Prostate gland (tissue), 2 donors: ENCODE data around the gene POT1. TPM values are rescaled to one million over a fixed set of nuclear protein-coding genes. Genes with fewer than 3 reads are reported as not detected.

Source experiments
- DNase-seq: peaks from one replicate; pipeline ENCODE4 v3.0.0-alpha.2; 2019; ENCODE audit warnings: low spot score
- H3K27ac ChIP-seq, 2 donors: fragments of 200-600 bp; sonication (generic); 2 replicates each; pipeline ENCODE4 v1.5.1; 2017 to 2019
- H3K27me3 ChIP-seq: fragments of 200-600 bp; sonication (generic); replicated peaks from 2 replicates; pipeline ENCODE4 v1.5.1; 2019; ENCODE audit not compliant: insufficient read depth
- H3K36me3 ChIP-seq, 2 donors: fragments of 200-600 bp; sonication (generic); 1 replicate in 1 of 2; 2 replicates in 1 of 2; pipeline versions ENCODE4 v1.5.1 to v1.8.1; 2017 to 2019
- H3K4me1 ChIP-seq: fragments of 200-600 bp; sonication (generic); replicated peaks from 2 replicates; pipeline ENCODE4 v1.5.1; 2019
- H3K4me3 ChIP-seq, 2 donors: fragments of 200-600 bp; sonication (generic); 2 replicates each; pipeline ENCODE4 v1.5.1; 2017 to 2019
- H3K9me3 ChIP-seq: fragments of 200-600 bp; sonication (generic); 2 replicates; pipeline ENCODE4 v1.5.1; 2017
- POLR2A ChIP-seq: fragments of 450-650 bp; IDR thresholded peaks from one replicate; pipeline ENCODE4 v1.6.1; 2016; ENCODE audit warnings: antibody characterized with exemption, mild to moderate bottlenecking
- POLR2AphosphoS5 ChIP-seq: sonication (generic); formaldehyde crosslinking; IDR thresholded peaks from one replicate; pipeline ENCODE4 v1.6.1; 2017; ENCODE audit warnings: antibody characterized with exemption
- WGBS: methylation state at CpG from one replicate; pipeline ENCODE4 v1.1.5; 2018; 5-methylcytosine and 5-hydroxymethylcytosine counted together
- intact Hi-C: fragments of 100-400 bp; cut with DNase I; formaldehyde crosslinking; loops from one replicate; pipeline ENCODE4 v1.14.2; 2022
- total RNA-seq, 2 donors: library from RNA; depleted of rRNA; stranded (reverse); fragments of >200 nt; gene quantifications; one replicate each; pipeline ENCODE4 v1.1.0, GENCODE V29; 2016
- TF ChIP-seq, protein P1 (sequence below), 4 experiments: fragments of 200-600 bp in 2 of 4; fragments of 450-650 bp in 2 of 4; sonication (generic) in 2 of 4; IDR thresholded peaks; 1 replicate in 3 of 4; 2 replicates in 1 of 4; pipeline ENCODE4 v1.5.1; 2016 to 2019; ENCODE audit warnings: antibody characterized with exemption in 4 of 4, mild to moderate bottlenecking in 2 of 4, moderate library complexity in 2 of 4

Gene POT1
- total RNA-seq, 2 donors from 2014 or later, result 16.9 to 39.5 TPM

DNA sequence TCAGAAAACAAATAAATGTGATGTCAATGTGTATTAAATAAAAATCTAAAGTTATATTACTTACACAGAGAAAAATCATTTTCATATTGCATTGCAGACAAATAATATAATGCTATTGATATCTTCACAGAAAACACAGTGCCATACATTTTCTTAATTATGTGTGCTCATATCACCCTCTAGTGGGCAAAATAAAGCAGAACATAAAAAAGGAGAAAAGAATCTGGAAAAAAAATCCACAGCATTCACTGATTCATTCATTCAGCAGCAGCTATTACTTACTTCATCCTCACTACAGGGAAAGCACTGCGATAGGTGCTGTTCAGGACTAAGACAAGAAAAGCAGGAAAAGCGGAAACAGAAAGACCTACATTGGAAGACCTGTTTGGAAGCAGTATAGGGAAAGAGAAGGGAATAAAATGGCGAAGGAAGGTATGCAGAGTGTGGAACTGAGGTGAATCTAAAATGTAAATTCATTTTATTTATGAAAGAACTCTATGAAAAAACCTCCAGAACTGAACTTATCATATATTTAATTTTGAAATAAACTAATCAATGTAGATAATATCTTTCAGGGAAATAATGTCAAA lies 73.2 kb downstream of the POT1 start:
- 86% methylated on average over 3 of the region's 3 CpGs for WGBS
- H3K4me3 ChIP-seq, result no peak overlapping the region
- no peaks in the 10 kb centered on the region for H3K27me3 ChIP-seq
- H3K9me3 ChIP-seq, result no peaks in the 10 kb centered on the region
- intact Hi-C loops, result no loop called here
- TF ChIP-seq POLR2AphosphoS5, result no peak
- no peak for TF ChIP-seq POLR2A
- TF ChIP-seq, protein P1, sequence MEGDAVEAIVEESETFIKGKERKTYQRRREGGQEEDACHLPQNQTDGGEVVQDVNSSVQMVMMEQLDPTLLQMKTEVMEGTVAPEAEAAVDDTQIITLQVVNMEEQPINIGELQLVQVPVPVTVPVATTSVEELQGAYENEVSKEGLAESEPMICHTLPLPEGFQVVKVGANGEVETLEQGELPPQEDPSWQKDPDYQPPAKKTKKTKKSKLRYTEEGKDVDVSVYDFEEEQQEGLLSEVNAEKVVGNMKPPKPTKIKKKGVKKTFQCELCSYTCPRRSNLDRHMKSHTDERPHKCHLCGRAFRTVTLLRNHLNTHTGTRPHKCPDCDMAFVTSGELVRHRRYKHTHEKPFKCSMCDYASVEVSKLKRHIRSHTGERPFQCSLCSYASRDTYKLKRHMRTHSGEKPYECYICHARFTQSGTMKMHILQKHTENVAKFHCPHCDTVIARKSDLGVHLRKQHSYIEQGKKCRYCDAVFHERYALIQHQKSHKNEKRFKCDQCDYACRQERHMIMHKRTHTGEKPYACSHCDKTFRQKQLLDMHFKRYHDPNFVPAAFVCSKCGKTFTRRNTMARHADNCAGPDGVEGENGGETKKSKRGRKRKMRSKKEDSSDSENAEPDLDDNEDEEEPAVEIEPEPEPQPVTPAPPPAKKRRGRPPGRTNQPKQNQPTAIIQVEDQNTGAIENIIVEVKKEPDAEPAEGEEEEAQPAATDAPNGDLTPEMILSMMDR (IDR thresholded peaks at IDR 0.05), result peak in 3 of 4 experiments; percentile 42 to 55 (median 48)
- H3K36me3 ChIP-seq, result no peaks in the 10 kb centered on the region
- no peak for DNase-seq
- H3K4me1 ChIP-seq, result no peaks in the 10 kb centered on the region
- H3K27ac ChIP-seq, result no peak overlapping the region

DNA sequence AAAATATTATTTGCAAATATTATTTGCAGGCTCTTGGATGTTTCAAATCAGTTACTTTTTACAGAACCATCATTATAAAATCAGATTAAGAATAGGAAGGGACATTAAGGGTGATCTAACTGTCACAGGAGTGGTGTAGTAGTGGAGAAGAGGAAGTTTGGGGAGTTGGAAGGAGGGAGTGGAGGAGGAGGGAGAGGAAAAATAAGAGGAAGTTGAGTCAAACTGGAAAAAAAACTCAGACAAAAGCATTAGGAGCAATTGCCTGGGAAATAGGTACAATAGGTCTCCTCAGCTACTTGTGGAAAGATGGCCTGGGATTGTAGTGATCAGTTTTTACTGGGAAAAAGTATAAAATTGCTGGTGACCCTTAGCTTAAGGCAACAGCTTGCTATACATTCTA lies 86.3 kb downstream of the POT1 start:
- DNase-seq, result no peak
- intact Hi-C loops, result no loop called here
- no peak overlapping the region for H3K27ac ChIP-seq
- no peaks in the 10 kb centered on the region for H3K4me1 ChIP-seq
- no peaks in the 10 kb centered on the region for H3K27me3 ChIP-seq
- no peak overlapping the region for H3K4me3 ChIP-seq
- no peaks in the 10 kb centered on the region for H3K36me3 ChIP-seq
- no peaks in the 10 kb centered on the region for H3K9me3 ChIP-seq
- TF ChIP-seq POLR2A (no peak), POLR2AphosphoS5 (no peak)
- TF ChIP-seq, protein P1 (IDR thresholded peaks at IDR 0.05), result no peak

DNA sequence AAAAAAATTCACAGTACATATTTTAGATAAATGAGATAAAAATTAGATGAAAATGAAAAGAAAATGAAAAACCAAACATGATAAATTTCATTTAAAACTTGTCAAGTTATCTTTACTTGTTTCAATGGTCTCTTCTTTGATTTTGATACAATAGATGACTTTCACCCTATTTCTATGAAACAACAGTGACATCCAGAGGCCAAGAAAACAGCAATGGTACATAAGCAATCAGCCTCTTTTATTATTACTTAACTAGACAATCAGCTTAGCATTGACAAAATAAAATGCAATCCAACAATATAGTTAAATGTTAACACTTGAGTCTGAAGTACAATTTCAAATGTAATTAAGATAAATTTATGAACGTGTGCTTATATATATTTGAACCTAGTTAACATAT lies 89.2 kb downstream of the POT1 start:
- Histone ChIP-seq H3K9me3 (no peaks in the 10 kb centered on the region), H3K36me3 (no peaks in the 10 kb centered on the region), H3K27ac (no peak overlapping the region), H3K4me3 (no peak overlapping the region), H3K4me1 (no peaks in the 10 kb centered on the region), H3K27me3 (no peaks in the 10 kb centered on the region)
- 88% methylated on average over 1 of the region's 1 CpG for WGBS
- TF ChIP-seq, protein P1 (IDR thresholded peaks at IDR 0.05), result no peak
- TF ChIP-seq POLR2A, result no peak
- TF ChIP-seq POLR2AphosphoS5, result no peak
- DNase-seq, result no peak
- intact Hi-C loops, result no loop called here

DNA sequence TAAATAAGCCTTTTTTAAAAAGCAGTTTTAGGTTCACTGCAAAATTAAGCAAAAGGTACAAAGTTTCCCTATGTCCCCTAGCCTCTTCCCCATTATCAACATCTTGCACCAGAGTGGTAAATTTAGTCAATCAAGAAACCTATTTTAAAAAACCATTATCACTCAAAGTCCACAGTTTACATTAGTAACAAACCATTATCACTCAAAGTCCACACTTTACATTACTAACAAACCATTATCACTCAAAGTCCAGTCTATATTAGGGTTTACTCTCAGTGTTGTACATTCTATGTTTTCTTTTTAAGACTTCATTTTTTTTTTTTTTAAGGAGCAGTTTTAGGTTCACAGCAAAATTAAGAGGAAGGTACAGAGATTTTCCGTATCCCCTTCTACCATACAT lies 89.9 kb downstream of the POT1 start:
- TF ChIP-seq POLR2AphosphoS5 (no peak), POLR2A (no peak)
- TF ChIP-seq, protein P1 (IDR thresholded peaks at IDR 0.05), result no peak
- DNase-seq, result no peak
- H3K4me3 ChIP-seq, result no peak overlapping the region
- no peaks in the 10 kb centered on the region for H3K27me3 ChIP-seq
- WGBS, result 88% methylated on average over 1 of the region's 1 CpG
- H3K9me3 ChIP-seq, result no peaks in the 10 kb centered on the region
- no peaks in the 10 kb centered on the region for H3K4me1 ChIP-seq
- H3K36me3 ChIP-seq, result no peaks in the 10 kb centered on the region
- no peak overlapping the region for H3K27ac ChIP-seq
- intact Hi-C loops, result no loop called here

DNA sequence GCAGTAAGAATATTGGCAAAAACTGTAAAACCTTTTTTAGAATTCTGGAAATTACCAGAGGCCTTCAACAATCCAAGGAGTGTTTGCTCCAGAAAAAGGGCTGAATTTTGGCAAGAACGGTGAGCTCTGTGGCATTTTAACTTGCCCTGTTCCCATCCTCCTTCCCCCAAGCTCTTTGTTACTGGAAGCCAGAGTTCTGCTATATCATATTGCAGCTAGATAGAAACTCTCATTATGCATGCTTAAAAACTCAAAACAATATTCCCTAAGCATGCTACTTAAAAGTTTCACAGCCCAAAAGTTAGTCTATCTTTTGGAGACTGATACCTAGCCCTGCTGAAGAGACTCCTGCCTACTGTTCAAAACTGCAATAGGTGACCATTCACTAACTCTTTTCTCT lies 93.5 kb downstream of the POT1 start:
- intact Hi-C loops, result no loop called here
- 53% methylated on average over 1 of the region's 1 CpG for WGBS
- Histone ChIP-seq H3K4me1 (no peaks in the 10 kb centered on the region), H3K36me3 (no peaks in the 10 kb centered on the region), H3K27me3 (no peaks in the 10 kb centered on the region), H3K27ac (no peak overlapping the region), H3K9me3 (no peaks in the 10 kb centered on the region), H3K4me3 (no peak overlapping the region)
- TF ChIP-seq, protein P1 (IDR thresholded peaks at IDR 0.05), result no peak
- TF ChIP-seq POLR2AphosphoS5, result no peak
- no peak for TF ChIP-seq POLR2A
- no peak for DNase-seq
